SK-N-SH (cell line): Measurements from ENCODE around the gene PIP4K2A. TPM values are rescaled to one million over a fixed set of nuclear protein-coding genes. Genes with fewer than 3 reads are reported as not detected.

ENCODE experiments used
- CTCF ChIA-PET: fragments of 300-600, 350-600 bp; formaldehyde crosslinking; extraction: SDS; loops from one replicate; lab custom pipeline; 2021; lab: Yijun Ruan, JAX
- POLR2A ChIA-PET: fragments of 350-600 bp; sonication (Branson Sonifier 250); formaldehyde crosslinking; extraction: SDS; loops from one replicate; lab custom pipeline; 2020; ENCODE audit warnings: antibody characterized with exemption, inconsistent platforms; lab: Yijun Ruan, JAX
- DNase-seq: peaks from one replicate; pipeline ENCODE4 v3.0.0; 2012
- H2AFZ ChIP-seq: fragments of 200-600 bp; sonication (generic); 2 replicates; pipeline ENCODE4 v1.8.1; 2016; ENCODE audit warnings: antibody characterized with exemption, mild to moderate bottlenecking, low read depth
- H3F3A ChIP-seq: fragments of 200-600 bp; sonication (generic); replicated peaks from 2 replicates; pipeline ENCODE3; 2016; ENCODE audit warnings: antibody characterized with exemption, mild to moderate bottlenecking; ENCODE audit not compliant: insufficient read depth
- H3K27ac ChIP-seq, 2 experiments: fragments of 200-500 bp in 1 of 2; fragments of 200-600 bp in 1 of 2; sonication (Bioruptor generic) in 1 of 2; sonication (generic), shearing (Covaris generic) in 1 of 2; 2 replicates each; pipeline versions ENCODE4 v1.5.1 to v1.6.1; 2014 to 2016; ENCODE audit warnings: low read depth in 2 of 2, inconsistent platforms in 1 of 2, low read length in 1 of 2, mild to moderate bottlenecking in 1 of 2, mixed read lengths in 1 of 2
- H3K27me3 ChIP-seq: fragments of 200-600 bp; sonication (generic), shearing (Covaris generic); 2 replicates; pipeline ENCODE4 v1.6.1; 2016; ENCODE audit warnings: mixed run types; ENCODE audit not compliant: insufficient read depth
- H3K36me3 ChIP-seq, 2 experiments: fragments of 200-500 bp in 1 of 2; fragments of 200-600 bp in 1 of 2; sonication (Bioruptor generic) in 1 of 2; sonication (generic) in 1 of 2; replicated peaks in 1 of 2; 2 replicates each; pipeline versions ENCODE3 to v1.5.1; 2014 to 2016; ENCODE audit warnings: low read length in 1 of 2, mild to moderate bottlenecking in 1 of 2; ENCODE audit not compliant: insufficient read depth in 2 of 2, control insufficient read depth in 1 of 2
- H3K4me1 ChIP-seq, 2 experiments: fragments of 200-500 bp in 1 of 2; fragments of 200-600 bp in 1 of 2; sonication (Bioruptor generic) in 1 of 2; sonication (generic), shearing (Covaris generic) in 1 of 2; 2 replicates each; pipeline versions ENCODE4 v1.5.1 to v1.6.1; 2014 to 2016; ENCODE audit warnings: low read depth in 1 of 2, low read length in 1 of 2, mixed run types in 1 of 2; ENCODE audit not compliant: insufficient read depth in 2 of 2, control insufficient read depth in 1 of 2
- H3K4me2 ChIP-seq: fragments of 200-600 bp; sonication (generic), shearing (Covaris generic); 2 replicates; pipeline ENCODE4 v1.6.1; 2017; ENCODE audit warnings: mixed run types
- H3K4me3 ChIP-seq, 2 experiments: fragments of 200-500 bp in 1 of 2; fragments of 200-600 bp in 1 of 2; sonication (Bioruptor generic) in 1 of 2; sonication (generic), shearing (Covaris generic) in 1 of 2; 2 replicates each; pipeline versions ENCODE4 v1.5.1 to v1.8.1; 2014 to 2016; ENCODE audit warnings: low read depth in 2 of 2, inconsistent platforms in 1 of 2, low read length in 1 of 2, mild to moderate bottlenecking in 1 of 2, mixed read lengths in 1 of 2, moderate library complexity in 1 of 2
- H3K79me2 ChIP-seq: fragments of 200-600 bp; sonication (generic); 2 replicates; pipeline ENCODE4 v1.8.1; 2017; ENCODE audit warnings: mild to moderate bottlenecking; ENCODE audit not compliant: insufficient read depth
- H3K9ac ChIP-seq: fragments of 200-600 bp; sonication (generic); 2 replicates; pipeline ENCODE4 v1.6.1; 2017; ENCODE audit warnings: mixed run types
- H3K9me2 ChIP-seq: fragments of 200-600 bp; sonication (generic); 2 replicates; pipeline ENCODE4 v1.6.1; 2017; ENCODE audit warnings: mixed run types
- H3K9me3 ChIP-seq: fragments of 200-600 bp; sonication (generic); 2 replicates; pipeline ENCODE4 v1.6.1; 2017; ENCODE audit warnings: mixed run types, mild to moderate bottlenecking, moderate library complexity
- H4K20me1 ChIP-seq: fragments of 200-600 bp; sonication (generic); 2 replicates; pipeline ENCODE4 v1.6.1; 2017; ENCODE audit warnings: mild to moderate bottlenecking, mixed run types; ENCODE audit not compliant: insufficient read depth
- CHD2 ChIP-seq: fragments of 150-350 bp; IDR thresholded peaks from 2 replicates; pipeline ENCODE4 v1.6.1; 2018; ENCODE audit warnings: low read length; ENCODE audit not compliant: partially characterized antibody
- ELF1 ChIP-seq: IDR thresholded peaks from 2 replicates; pipeline ENCODE4 v1.4.0; 2012
- FOSL2 ChIP-seq: IDR thresholded peaks from 2 replicates; pipeline ENCODE4 v1.4.0; 2012; ENCODE audit warnings: low read depth, mild to moderate bottlenecking, moderate library complexity, borderline replicate concordance
- FOXJ3 ChIP-seq: sonication (generic); formaldehyde crosslinking; IDR thresholded peaks from 2 replicates; pipeline ENCODE4 v1.5.1; 2020; ENCODE audit warnings: mild to moderate bottlenecking, missing genetic modification reagents
- MAX ChIP-seq: IDR thresholded peaks from 2 replicates; pipeline ENCODE4 v1.4.0; 2012; ENCODE audit warnings: low read depth
- MEF2A ChIP-seq: IDR thresholded peaks from 2 replicates; pipeline ENCODE4 v1.4.0; 2012; ENCODE audit warnings: low read depth, borderline replicate concordance
- MXI1 ChIP-seq: IDR thresholded peaks from 2 replicates; pipeline ENCODE4 v1.6.1; 2012; ENCODE audit warnings: mild to moderate bottlenecking, low read depth, low read length, improper control_type of control experiment
- NFIC ChIP-seq: IDR thresholded peaks from 2 replicates; pipeline ENCODE4 v1.4.0; 2012; ENCODE audit warnings: borderline replicate concordance
- NRF1 ChIP-seq: IDR thresholded peaks from 2 replicates; pipeline ENCODE4 v1.6.1; 2012; ENCODE audit warnings: low read depth, mild to moderate bottlenecking, low read length
- RAD21 ChIP-seq: IDR thresholded peaks from 2 replicates; pipeline ENCODE4 v1.6.1; 2012; ENCODE audit warnings: mild to moderate bottlenecking, low read length
- RCOR1 ChIP-seq: fragments of 150-350 bp; IDR thresholded peaks from 2 replicates; pipeline ENCODE4 v1.6.1; 2017; ENCODE audit warnings: antibody characterized with exemption, low read length
- RFX5 ChIP-seq: IDR thresholded peaks from 2 replicates; pipeline ENCODE4 v1.6.1; 2012; ENCODE audit warnings: mild to moderate bottlenecking, improper control_type of control experiment, low read length
- RXRA ChIP-seq: IDR thresholded peaks from 2 replicates; pipeline ENCODE4 v1.4.0; 2012; ENCODE audit warnings: low read depth, mild to moderate bottlenecking, borderline replicate concordance
- SIN3A ChIP-seq: IDR thresholded peaks from 2 replicates; pipeline ENCODE4 v1.6.1; 2012; ENCODE audit warnings: low read depth, mild to moderate bottlenecking, low read length, moderate library complexity, borderline replicate concordance
- SMC3 ChIP-seq: IDR thresholded peaks from 2 replicates; pipeline ENCODE4 v1.6.1; 2012; ENCODE audit warnings: low read depth, low read length, improper control_type of control experiment
- TCF12 ChIP-seq: IDR thresholded peaks from 2 replicates; pipeline ENCODE4 v1.4.0; 2012
- USF1 ChIP-seq: IDR thresholded peaks from 2 replicates; pipeline ENCODE4 v1.4.0; 2012; ENCODE audit warnings: low read depth, borderline replicate concordance
- USF2 ChIP-seq: fragments of 150-350 bp; IDR thresholded peaks from 2 replicates; pipeline ENCODE4 v1.6.1; 2017; ENCODE audit warnings: antibody characterized with exemption, low read length, low read depth, borderline replicate concordance
- YY1 ChIP-seq: IDR thresholded peaks from 2 replicates; pipeline ENCODE4 v1.4.0; 2012; ENCODE audit warnings: low read depth, mild to moderate bottlenecking
- ZBTB33 ChIP-seq: IDR thresholded peaks from 2 replicates; pipeline ENCODE4 v1.4.0; 2012; ENCODE audit warnings: low read depth, borderline replicate concordance
- WGBS: methylation state at CpG from one replicate; pipeline ENCODE4 v1.1.6; 2017; ENCODE audit warnings: low lambda C conversion rate; 5-methylcytosine and 5-hydroxymethylcytosine counted together
- polyA plus RNA-seq, 3 experiments: library from polyadenylated mRNA; depleted of rRNA; stranded (reverse); fragments of >200 nt; gene quantifications; 2 replicates each; pipeline ENCODE4 v1.2.3, GENCODE V29; 2012

PIP4K2A gene
- polyA plus RNA-seq, 1 of the 3 experiments (the other 2 are of a cell fraction) = 10.8 TPM

- peaks cover 39% of the 10 kb centered on the region for H4K20me1 ChIP-seq
- peak; percentile 24; the same call in 1 of the 2 replicates for TF ChIP-seq MXI1
- no peak for TF ChIP-seq ELF1
- peaks cover 8% of the 10 kb centered on the region for H3F3A ChIP-seq
- peak overlapping the region; percentile 93 for H3K4me2 ChIP-seq
- no peaks in the 10 kb centered on the region for H3K36me3 ChIP-seq
- H3K27me3 ChIP-seq = no peaks in the 10 kb centered on the region
- CTCF ChIA-PET = interaction anchor here (0.7 to 1.7 kb wide), 5 partner anchors 9 to 275 kb away, joined by 3 to 5 read pairs (median 3); no protein-coding TSS in a partner anchor
- peak overlapping the region; percentile 86 to 96 for H3K4me3 ChIP-seq
- H3K9me2 ChIP-seq = no peaks in the 10 kb centered on the region
- H3K9ac ChIP-seq = peak overlapping the region; percentile 80
- whole genome bisulfite sequencing = 6% methylated on average over 30 of the region's 73 CpGs
- H3K27ac ChIP-seq = peak overlapping the region in 1 of 2 experiments; percentile 54; a peak in 3 of 4 replicates
- peak; percentile 71 for DNase-seq
- no peaks in the 10 kb centered on the region for H3K9me3 ChIP-seq
- H3K4me1 ChIP-seq = peaks cover 12 to 14% of the 10 kb centered on the region in 2 experiments; a peak in 3 of 4 replicates
- H2AFZ ChIP-seq = peak overlapping the region; percentile 42
- peaks cover 58% of the 10 kb centered on the region for H3K79me2 ChIP-seq
- POLR2A ChIA-PET = no interaction called here
Measured at GRCh38 chr10:22712956-22713852, 1.2 kb downstream of the PIP4K2A start.

GRCh38 chr10:22712211-22712955, 2.0 kb downstream of the PIP4K2A start:
- Histone ChIP-seq H3K9me2 (no peaks in the 10 kb centered on the region), H3F3A (peaks cover 8% of the 10 kb centered on the region), H3K27ac (peak overlapping the region; percentile 14 to 54; a peak in 3 of 4 replicates), H3K36me3 (no peaks in the 10 kb centered on the region), H3K79me2 (peaks cover 66% of the 10 kb centered on the region), H3K9ac (peak overlapping the region; percentile 80; the same call in 1 of the 2 replicates), H3K27me3 (no peaks in the 10 kb centered on the region), H2AFZ (no peak overlapping the region), H3K4me1 (peaks cover 12 to 14% of the 10 kb centered on the region in 2 experiments; a peak in 3 of 4 replicates), H3K9me3 (no peaks in the 10 kb centered on the region), H4K20me1 (peaks cover 48% of the 10 kb centered on the region), H3K4me3 (peak overlapping the region; percentile 86 to 96), H3K4me2 (peak overlapping the region; percentile 93)
- CTCF ChIA-PET = interaction anchor here (0.6 to 1.7 kb wide), 5 partner anchors 10 to 276 kb away, joined by 3 to 5 read pairs (median 3); no protein-coding TSS in a partner anchor
- no peak for DNase-seq
- TF ChIP-seq RFX5 = no peak
- TF ChIP-seq SMC3 = no peak
- no peak for TF ChIP-seq NFIC
- no peak for TF ChIP-seq MEF2A
- no peak for TF ChIP-seq CHD2
- no peak for TF ChIP-seq YY1
- TF ChIP-seq FOXJ3 (CRISPR knock-in tag) = no peak
- TF ChIP-seq RCOR1 = no peak
- no peak for TF ChIP-seq FOSL2
- TF ChIP-seq ZBTB33 = no peak
- no peak for TF ChIP-seq MAX
- TF ChIP-seq USF1 = no peak
- TF ChIP-seq TCF12 = no peak
- TF ChIP-seq SIN3A = no peak
- no peak for TF ChIP-seq MXI1
- no peak for TF ChIP-seq USF2
- TF ChIP-seq NRF1 = no peak
- no peak for TF ChIP-seq RAD21
- TF ChIP-seq RXRA = no peak
- TF ChIP-seq ELF1 = no peak
- WGBS = 32% methylated on average over 8 of the region's 8 CpGs
- POLR2A ChIA-PET = no interaction called here
